Measurements from ENCODE around the gene ARL5C.

The ARL5C gene

GRCh38 chr17:39114723-39115122 is 51.2 kb downstream of the ARL5C start:
- H3K27ac ChIP-seq, result no peak overlapping the region

GRCh38 chr17:39113871-39114270 is 52.1 kb downstream of the ARL5C start:
- TF ChIP-seq ZFX (IDR thresholded peaks at IDR 0.05), result no peak
- no peak for TF ChIP-seq CTCF (conservative IDR thresholded peaks at IDR 0.05)
- no peak overlapping the region for H3K27ac ChIP-seq

More at GRCh38 chr17:39114723-39115122, 51.2 kb downstream of the ARL5C start:
- no peak for TF ChIP-seq ZFX (IDR thresholded peaks at IDR 0.05)
- TF ChIP-seq CTCF (conservative IDR thresholded peaks at IDR 0.05), result no peak

GRCh38 chr17:39110435-39111136 is 55.4 kb downstream of the ARL5C start:
- H3K27ac ChIP-seq, result no peak overlapping the region
- TF ChIP-seq CTCF (conservative IDR thresholded peaks at IDR 0.05) (no peak), ZFX (IDR thresholded peaks at IDR 0.05) (no peak)

- H3K27ac ChIP-seq, result no peak overlapping the region
- TF ChIP-seq CTCF (conservative IDR thresholded peaks at IDR 0.05) (no peak), ZFX (IDR thresholded peaks at IDR 0.05) (no peak)
Observed at GRCh38 chr17:39108461-39109375, 57.2 kb downstream of the ARL5C start.

GRCh38 chr17:39107973-39108372 is 58.0 kb downstream of the ARL5C start:
- H3K27ac ChIP-seq, result no peak overlapping the region
- TF ChIP-seq ZFX (IDR thresholded peaks at IDR 0.05), result no peak
- no peak for TF ChIP-seq CTCF (conservative IDR thresholded peaks at IDR 0.05)

- TF ChIP-seq CTCF (conservative IDR thresholded peaks at IDR 0.05) (no peak), ZFX (IDR thresholded peaks at IDR 0.05) (no peak)
- no peak overlapping the region for H3K27ac ChIP-seq
Observed at GRCh38 chr17:39107155-39107554, 58.8 kb downstream of the ARL5C start.
